PFSK-1 (cell line): ENCODE data around the gene C20orf173.

Experiments used
- FOXP2 ChIP-seq: optimal IDR thresholded peaks from 2 replicates; pipeline ENCODE3; 2011; ENCODE audit warnings: borderline replicate concordance, control low read depth, inconsistent platforms; ENCODE audit not compliant: insufficient read depth; ENCODE audit errors: extremely low read length, extremely low read depth
- POLR2AphosphoS5 ChIP-seq: IDR thresholded peaks from 2 replicates; pipeline ENCODE4 v1.6.1; 2012; ENCODE audit warnings: low read depth, mild to moderate bottlenecking, control low read depth, low read length, moderate library complexity
- SIN3A ChIP-seq: IDR thresholded peaks from 2 replicates; pipeline ENCODE4 v1.6.1; 2012; ENCODE audit warnings: mild to moderate bottlenecking, low read length, moderate library complexity, borderline replicate concordance; ENCODE audit not compliant: insufficient read depth
- TAF1 ChIP-seq: IDR thresholded peaks from 2 replicates; pipeline ENCODE4 v1.6.1; 2012; ENCODE audit warnings: low read length, control low read depth, borderline replicate concordance; ENCODE audit not compliant: insufficient read depth
- TF ChIP-seq, protein P1 (sequence below), 2 experiments: IDR thresholded peaks; 2 replicates each; pipeline versions ENCODE4 v1.6.1 to v1.8.0; 2011 to 2012; ENCODE audit warnings: low read depth in 2 of 2, low read length in 2 of 2, control low read depth in 1 of 2, inconsistent platforms in 1 of 2, mild to moderate bottlenecking in 1 of 2, moderate library complexity in 1 of 2; ENCODE audit not compliant: insufficient read depth in 1 of 2

DNA sequence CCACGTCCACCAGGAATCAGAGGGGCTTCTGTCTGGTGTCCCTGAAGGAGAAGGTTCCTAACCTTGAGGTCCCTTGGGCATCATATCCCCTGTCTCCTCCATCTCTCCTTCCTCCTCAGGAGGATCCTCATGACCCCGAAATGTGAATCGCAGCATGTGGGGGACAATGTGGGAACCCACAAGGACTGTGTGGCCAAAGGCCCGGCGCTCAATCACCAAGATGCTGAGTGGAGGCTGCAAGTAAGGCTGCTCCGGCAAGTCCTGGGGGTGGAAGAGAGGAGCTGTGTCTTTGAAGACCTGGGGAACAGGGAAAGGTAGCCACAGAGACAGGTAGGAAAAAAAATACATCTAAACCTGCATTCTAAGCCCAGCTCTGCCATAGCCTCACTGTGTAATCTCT lies 49.7 kb upstream of the C20orf173 start:
- TF ChIP-seq TAF1 (no peak), POLR2AphosphoS5 (no peak), FOXP2 (no peak), SIN3A (no peak)
- TF ChIP-seq, protein P1, sequence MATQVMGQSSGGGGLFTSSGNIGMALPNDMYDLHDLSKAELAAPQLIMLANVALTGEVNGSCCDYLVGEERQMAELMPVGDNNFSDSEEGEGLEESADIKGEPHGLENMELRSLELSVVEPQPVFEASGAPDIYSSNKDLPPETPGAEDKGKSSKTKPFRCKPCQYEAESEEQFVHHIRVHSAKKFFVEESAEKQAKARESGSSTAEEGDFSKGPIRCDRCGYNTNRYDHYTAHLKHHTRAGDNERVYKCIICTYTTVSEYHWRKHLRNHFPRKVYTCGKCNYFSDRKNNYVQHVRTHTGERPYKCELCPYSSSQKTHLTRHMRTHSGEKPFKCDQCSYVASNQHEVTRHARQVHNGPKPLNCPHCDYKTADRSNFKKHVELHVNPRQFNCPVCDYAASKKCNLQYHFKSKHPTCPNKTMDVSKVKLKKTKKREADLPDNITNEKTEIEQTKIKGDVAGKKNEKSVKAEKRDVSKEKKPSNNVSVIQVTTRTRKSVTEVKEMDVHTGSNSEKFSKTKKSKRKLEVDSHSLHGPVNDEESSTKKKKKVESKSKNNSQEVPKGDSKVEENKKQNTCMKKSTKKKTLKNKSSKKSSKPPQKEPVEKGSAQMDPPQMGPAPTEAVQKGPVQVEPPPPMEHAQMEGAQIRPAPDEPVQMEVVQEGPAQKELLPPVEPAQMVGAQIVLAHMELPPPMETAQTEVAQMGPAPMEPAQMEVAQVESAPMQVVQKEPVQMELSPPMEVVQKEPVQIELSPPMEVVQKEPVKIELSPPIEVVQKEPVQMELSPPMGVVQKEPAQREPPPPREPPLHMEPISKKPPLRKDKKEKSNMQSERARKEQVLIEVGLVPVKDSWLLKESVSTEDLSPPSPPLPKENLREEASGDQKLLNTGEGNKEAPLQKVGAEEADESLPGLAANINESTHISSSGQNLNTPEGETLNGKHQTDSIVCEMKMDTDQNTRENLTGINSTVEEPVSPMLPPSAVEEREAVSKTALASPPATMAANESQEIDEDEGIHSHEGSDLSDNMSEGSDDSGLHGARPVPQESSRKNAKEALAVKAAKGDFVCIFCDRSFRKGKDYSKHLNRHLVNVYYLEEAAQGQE (IDR thresholded peaks at IDR 0.05; ENCODE audit: insufficient read depth in 1 of 2, low read depth in 2 of 2, low read length in 2 of 2), result no peak
